Panc1 (cell line): Measurements from ENCODE around the gene WIZ. TPM values are rescaled to one million over a fixed set of nuclear protein-coding genes. Genes with fewer than 3 reads are reported as not detected.

ENCODE experiments used
- ATAC-seq: fragments of 200-7000 bp; cut with Tn5 transposase; 2 replicates; pipeline ENCODE4 v1.9.1; 2020; ENCODE audit warnings: mild to moderate bottlenecking, moderate library complexity
- BruUV-seq: library from RNA; stranded (reverse); fragments of 400-500 nt; replicated peaks from 2 replicates; lab custom pipeline; 2021; lab: Mats Ljungman, UMichigan
- CTCF ChIA-PET: fragments of 300-600 bp; sonication (Branson Sonifier 250); formaldehyde crosslinking; loops from one replicate; lab custom pipeline; 2022; ENCODE audit warnings: antibody characterized with exemption; lab: Charles Lee
- POLR2A ChIA-PET: fragments of 300-600 bp; sonication (Branson Sonifier 250); formaldehyde crosslinking; loops from one replicate; lab custom pipeline; 2022; ENCODE audit warnings: antibody characterized with exemption; lab: Charles Lee
- DNase-seq: peaks from one replicate; pipeline ENCODE4 v3.0.0-alpha.2; 2010; ENCODE audit warnings: low read depth, low spot score
- H3K27ac ChIP-seq: 2 replicates; pipeline ENCODE4 v1.5.1; 2011; ENCODE audit warnings: mild to moderate bottlenecking, low read length, inconsistent platforms
- H3K27me3 ChIP-seq: fragments of 200-500 bp; sonication (Bioruptor generic); 2 replicates; pipeline ENCODE4 v1.6.0; 2014; ENCODE audit warnings: low read length, inconsistent platforms; ENCODE audit not compliant: control insufficient read depth, insufficient read depth
- H3K36me3 ChIP-seq: fragments of 200-500 bp; sonication (Bioruptor generic); 2 replicates; pipeline ENCODE4 v1.5.1; 2014; ENCODE audit warnings: inconsistent platforms, mild to moderate bottlenecking, low read length, moderate library complexity; ENCODE audit not compliant: control insufficient read depth, insufficient read depth
- H3K4me1 ChIP-seq: 2 replicates; pipeline ENCODE4 v1.5.1; 2011; ENCODE audit warnings: inconsistent platforms, mild to moderate bottlenecking, low read length, moderate library complexity; ENCODE audit not compliant: control insufficient read depth, insufficient read depth
- H3K4me3 ChIP-seq, 2 experiments: 2 replicates each; pipeline ENCODE4 v1.5.1; 2011 to 2012; ENCODE audit warnings: low read depth in 2 of 2, low read length in 2 of 2, mild to moderate bottlenecking in 2 of 2, inconsistent platforms in 1 of 2, moderate library complexity in 1 of 2
- H3K9me3 ChIP-seq: fragments of 200-500 bp; sonication (Bioruptor generic); 2 replicates; pipeline ENCODE4 v1.5.1; 2014; ENCODE audit warnings: low read depth, mild to moderate bottlenecking, inconsistent platforms, low read length, moderate library complexity; ENCODE audit not compliant: control insufficient read depth, insufficient read depth
- CTCF ChIP-seq: fragments of 450-650 bp; IDR thresholded peaks from 2 replicates; pipeline ENCODE4 v1.5.1; 2017; ENCODE audit warnings: mild to moderate bottlenecking
- POLR2AphosphoS5 ChIP-seq: IDR thresholded peaks from 2 replicates; pipeline ENCODE4 v1.6.1; 2012; ENCODE audit warnings: mild to moderate bottlenecking, low read depth, low read length, moderate library complexity
- SIN3A ChIP-seq: IDR thresholded peaks from 2 replicates; pipeline ENCODE4 v1.6.1; 2012; ENCODE audit warnings: low read depth, mild to moderate bottlenecking, low read length, moderate library complexity, borderline replicate concordance; ENCODE audit not compliant: insufficient read depth
- TCF7L2 ChIP-seq: IDR thresholded peaks from 2 replicates; pipeline ENCODE4 v1.6.1; 2011; ENCODE audit warnings: mild to moderate bottlenecking, low read depth, low read length, inconsistent platforms
- in situ Hi-C: cut with HindIII; loops from 2 replicates; pipeline ENCODE4 v1.10.0; 2016; ENCODE audit warnings: low sequenced_read_pairs, low pct_unique_long_range_greater_than_20kb
- intact Hi-C: fragments of 100-400 bp; cut with micrococcal nuclease; formaldehyde crosslinking; loops from one replicate; pipeline ENCODE4 v1.10.0; 2022; ENCODE audit not compliant: unreplicated experiment
- total RNA-seq: library from RNA; stranded (reverse); gene quantifications from one replicate; pipeline ENCODE4 v1.2.1, GENCODE V29; 2021; ENCODE audit not compliant: unreplicated experiment
- TF ChIP-seq, protein P1 (sequence below), 2 experiments: IDR thresholded peaks; 2 replicates each; pipeline ENCODE4 v1.6.1; 2011 to 2012; ENCODE audit warnings: low read depth in 2 of 2, control low read depth in 1 of 2, low read length in 1 of 2, mild to moderate bottlenecking in 1 of 2, moderate library complexity in 1 of 2; ENCODE audit not compliant: insufficient read depth in 1 of 2

The WIZ gene
- total RNA-seq, 1 experiment from 2014 or later, result 41.9 TPM

GRCh38 chr19:15418579-15419412, 31.0 kb downstream of the WIZ start, which contains the start of gene AKAP8L:
Gene AKAP8L (minus strand): TSS chr19:15418988. CDS start chr19:15418923, 65 bp downstream.
- peak within 1 kb of the TSS; percentile 89 for H3K27ac ChIP-seq
- in situ Hi-C loops (no loop called here), intact Hi-C loops (loop anchor here (5.0 kb wide), 1 partner anchor 139 kb away; no protein-coding TSS in a partner anchor)
- H3K4me1 ChIP-seq, result peaks cover 13% of the 10 kb centered on the region
- POLR2A ChIA-PET, result interaction anchor here (0.6 to 0.8 kb wide), 2 partner anchors 38 to 356 kb away, joined by 4 read pairs; no protein-coding TSS in a partner anchor
- peaks cover 9% of the 10 kb centered on the region; the same call in 1 of the 2 replicates for H3K36me3 ChIP-seq
- DNase-seq (peak; percentile 96), ATAC-seq (peak; percentile 96)
- peak within 1 kb of the TSS; percentile 94 to 97 for H3K4me3 ChIP-seq
- H3K9me3 ChIP-seq, result no peaks in the 10 kb centered on the region
- no TSS peak for BruUV-seq
- H3K27me3 ChIP-seq, result no peaks in the 10 kb centered on the region
- TF ChIP-seq CTCF (peak; percentile 70; the same call in 1 of the 2 replicates), POLR2AphosphoS5 (peak; percentile 81)
- TF ChIP-seq, protein P1, sequence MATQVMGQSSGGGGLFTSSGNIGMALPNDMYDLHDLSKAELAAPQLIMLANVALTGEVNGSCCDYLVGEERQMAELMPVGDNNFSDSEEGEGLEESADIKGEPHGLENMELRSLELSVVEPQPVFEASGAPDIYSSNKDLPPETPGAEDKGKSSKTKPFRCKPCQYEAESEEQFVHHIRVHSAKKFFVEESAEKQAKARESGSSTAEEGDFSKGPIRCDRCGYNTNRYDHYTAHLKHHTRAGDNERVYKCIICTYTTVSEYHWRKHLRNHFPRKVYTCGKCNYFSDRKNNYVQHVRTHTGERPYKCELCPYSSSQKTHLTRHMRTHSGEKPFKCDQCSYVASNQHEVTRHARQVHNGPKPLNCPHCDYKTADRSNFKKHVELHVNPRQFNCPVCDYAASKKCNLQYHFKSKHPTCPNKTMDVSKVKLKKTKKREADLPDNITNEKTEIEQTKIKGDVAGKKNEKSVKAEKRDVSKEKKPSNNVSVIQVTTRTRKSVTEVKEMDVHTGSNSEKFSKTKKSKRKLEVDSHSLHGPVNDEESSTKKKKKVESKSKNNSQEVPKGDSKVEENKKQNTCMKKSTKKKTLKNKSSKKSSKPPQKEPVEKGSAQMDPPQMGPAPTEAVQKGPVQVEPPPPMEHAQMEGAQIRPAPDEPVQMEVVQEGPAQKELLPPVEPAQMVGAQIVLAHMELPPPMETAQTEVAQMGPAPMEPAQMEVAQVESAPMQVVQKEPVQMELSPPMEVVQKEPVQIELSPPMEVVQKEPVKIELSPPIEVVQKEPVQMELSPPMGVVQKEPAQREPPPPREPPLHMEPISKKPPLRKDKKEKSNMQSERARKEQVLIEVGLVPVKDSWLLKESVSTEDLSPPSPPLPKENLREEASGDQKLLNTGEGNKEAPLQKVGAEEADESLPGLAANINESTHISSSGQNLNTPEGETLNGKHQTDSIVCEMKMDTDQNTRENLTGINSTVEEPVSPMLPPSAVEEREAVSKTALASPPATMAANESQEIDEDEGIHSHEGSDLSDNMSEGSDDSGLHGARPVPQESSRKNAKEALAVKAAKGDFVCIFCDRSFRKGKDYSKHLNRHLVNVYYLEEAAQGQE (IDR thresholded peaks at IDR 0.05; ENCODE audit: insufficient read depth in 1 of 2, low read depth in 2 of 2, low read length in 1 of 2), result no peak
- CTCF ChIA-PET, result interaction anchor here (0.5 to 2.2 kb wide), 4 partner anchors 10 to 166 kb away, joined by 3 to 23 read pairs (median 3); no protein-coding TSS in a partner anchor

DNA sequence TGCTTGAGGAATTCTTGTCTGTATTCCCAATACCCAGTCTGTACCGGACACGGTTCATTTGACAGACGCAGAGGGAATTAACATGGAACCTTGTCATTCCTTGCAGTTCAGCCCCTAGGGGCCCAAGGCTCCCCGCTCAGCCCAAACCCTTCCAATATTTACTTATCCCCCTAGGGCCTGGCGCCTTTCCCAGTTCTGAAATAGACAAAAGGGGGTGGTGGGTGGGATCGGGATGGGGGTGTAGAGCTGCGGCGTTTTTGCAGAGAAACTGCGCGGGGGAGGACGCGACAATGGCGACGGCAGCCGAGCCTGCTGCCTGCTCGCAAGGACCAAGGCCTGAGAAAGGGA, 31.6 kb downstream of the WIZ start:
- intact Hi-C loops (loop anchor here (5.0 kb wide), 1 partner anchor 139 kb away; no protein-coding TSS in a partner anchor), in situ Hi-C loops (no loop called here)
- Histone ChIP-seq H3K36me3 (peaks cover 9% of the 10 kb centered on the region; the same call in 1 of the 2 replicates), H3K27me3 (no peaks in the 10 kb centered on the region), H3K4me1 (peaks cover 13% of the 10 kb centered on the region), H3K27ac (peak overlapping the region; percentile 89), H3K4me3 (peak overlapping the region; percentile 94 to 97), H3K9me3 (no peaks in the 10 kb centered on the region)
- TF ChIP-seq TCF7L2, result no peak
- no peak for TF ChIP-seq POLR2AphosphoS5
- no peak for TF ChIP-seq CTCF
- TF ChIP-seq, protein P1 (IDR thresholded peaks at IDR 0.05; ENCODE audit: insufficient read depth in 1 of 2, low read depth in 2 of 2, low read length in 1 of 2), result no peak
- TF ChIP-seq SIN3A, result no peak
- POLR2A ChIA-PET, result interaction anchor here (0.6 kb wide), 1 partner anchor 355 kb away, joined by 4 read pairs; no protein-coding TSS in a partner anchor
- CTCF ChIA-PET, result interaction anchor here (0.5 to 2.2 kb wide), 2 partner anchors 137 to 166 kb away, joined by 3 to 23 read pairs; no protein-coding TSS in a partner anchor
- no peak for ATAC-seq
- no TSS peak for BruUV-seq
- no peak for DNase-seq
